PFSK-1 (cell line): Measurements from ENCODE around the gene RELT.

Experiments used
- FOXP2 ChIP-seq: optimal IDR thresholded peaks from 2 replicates; pipeline ENCODE3; 2011; ENCODE audit warnings: borderline replicate concordance, control low read depth, inconsistent platforms; ENCODE audit not compliant: insufficient read depth; ENCODE audit errors: extremely low read length, extremely low read depth
- POLR2AphosphoS5 ChIP-seq: IDR thresholded peaks from 2 replicates; pipeline ENCODE4 v1.6.1; 2012; ENCODE audit warnings: low read depth, mild to moderate bottlenecking, control low read depth, low read length, moderate library complexity
- SIN3A ChIP-seq: IDR thresholded peaks from 2 replicates; pipeline ENCODE4 v1.6.1; 2012; ENCODE audit warnings: mild to moderate bottlenecking, low read length, moderate library complexity, borderline replicate concordance; ENCODE audit not compliant: insufficient read depth
- TAF1 ChIP-seq: IDR thresholded peaks from 2 replicates; pipeline ENCODE4 v1.6.1; 2012; ENCODE audit warnings: low read length, control low read depth, borderline replicate concordance; ENCODE audit not compliant: insufficient read depth
- TF ChIP-seq, protein P1 (sequence below), 2 experiments: IDR thresholded peaks; 2 replicates each; pipeline versions ENCODE4 v1.6.1 to v1.8.0; 2011 to 2012; ENCODE audit warnings: low read depth in 2 of 2, low read length in 2 of 2, control low read depth in 1 of 2, inconsistent platforms in 1 of 2, mild to moderate bottlenecking in 1 of 2, moderate library complexity in 1 of 2; ENCODE audit not compliant: insufficient read depth in 1 of 2

Gene RELT

DNA sequence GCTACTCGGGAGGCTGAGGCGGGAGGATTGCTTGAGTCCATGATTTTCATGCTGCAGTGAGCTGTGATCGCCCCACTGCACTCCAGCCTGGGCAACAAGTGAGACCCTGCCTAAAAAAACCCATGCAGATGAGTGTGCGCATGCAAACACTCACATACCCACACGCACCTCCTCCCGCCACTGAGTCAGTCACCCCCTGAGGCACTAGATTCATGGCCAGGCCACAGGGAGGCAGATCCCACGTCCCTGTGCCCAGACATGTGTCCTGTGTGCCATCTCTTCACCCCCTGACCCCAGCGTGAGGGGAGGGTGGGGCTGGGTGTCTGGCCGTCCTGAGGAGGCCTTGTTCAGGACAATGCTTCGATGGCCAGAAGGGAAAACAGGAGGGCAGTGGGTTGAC is 15.5 kb downstream of the RELT start:
- TF ChIP-seq TAF1 (no peak), FOXP2 (no peak), POLR2AphosphoS5 (no peak), SIN3A (no peak)
- TF ChIP-seq, protein P1, sequence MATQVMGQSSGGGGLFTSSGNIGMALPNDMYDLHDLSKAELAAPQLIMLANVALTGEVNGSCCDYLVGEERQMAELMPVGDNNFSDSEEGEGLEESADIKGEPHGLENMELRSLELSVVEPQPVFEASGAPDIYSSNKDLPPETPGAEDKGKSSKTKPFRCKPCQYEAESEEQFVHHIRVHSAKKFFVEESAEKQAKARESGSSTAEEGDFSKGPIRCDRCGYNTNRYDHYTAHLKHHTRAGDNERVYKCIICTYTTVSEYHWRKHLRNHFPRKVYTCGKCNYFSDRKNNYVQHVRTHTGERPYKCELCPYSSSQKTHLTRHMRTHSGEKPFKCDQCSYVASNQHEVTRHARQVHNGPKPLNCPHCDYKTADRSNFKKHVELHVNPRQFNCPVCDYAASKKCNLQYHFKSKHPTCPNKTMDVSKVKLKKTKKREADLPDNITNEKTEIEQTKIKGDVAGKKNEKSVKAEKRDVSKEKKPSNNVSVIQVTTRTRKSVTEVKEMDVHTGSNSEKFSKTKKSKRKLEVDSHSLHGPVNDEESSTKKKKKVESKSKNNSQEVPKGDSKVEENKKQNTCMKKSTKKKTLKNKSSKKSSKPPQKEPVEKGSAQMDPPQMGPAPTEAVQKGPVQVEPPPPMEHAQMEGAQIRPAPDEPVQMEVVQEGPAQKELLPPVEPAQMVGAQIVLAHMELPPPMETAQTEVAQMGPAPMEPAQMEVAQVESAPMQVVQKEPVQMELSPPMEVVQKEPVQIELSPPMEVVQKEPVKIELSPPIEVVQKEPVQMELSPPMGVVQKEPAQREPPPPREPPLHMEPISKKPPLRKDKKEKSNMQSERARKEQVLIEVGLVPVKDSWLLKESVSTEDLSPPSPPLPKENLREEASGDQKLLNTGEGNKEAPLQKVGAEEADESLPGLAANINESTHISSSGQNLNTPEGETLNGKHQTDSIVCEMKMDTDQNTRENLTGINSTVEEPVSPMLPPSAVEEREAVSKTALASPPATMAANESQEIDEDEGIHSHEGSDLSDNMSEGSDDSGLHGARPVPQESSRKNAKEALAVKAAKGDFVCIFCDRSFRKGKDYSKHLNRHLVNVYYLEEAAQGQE (IDR thresholded peaks at IDR 0.05; ENCODE audit: insufficient read depth in 1 of 2, low read depth in 2 of 2, low read length in 2 of 2): no peak

DNA sequence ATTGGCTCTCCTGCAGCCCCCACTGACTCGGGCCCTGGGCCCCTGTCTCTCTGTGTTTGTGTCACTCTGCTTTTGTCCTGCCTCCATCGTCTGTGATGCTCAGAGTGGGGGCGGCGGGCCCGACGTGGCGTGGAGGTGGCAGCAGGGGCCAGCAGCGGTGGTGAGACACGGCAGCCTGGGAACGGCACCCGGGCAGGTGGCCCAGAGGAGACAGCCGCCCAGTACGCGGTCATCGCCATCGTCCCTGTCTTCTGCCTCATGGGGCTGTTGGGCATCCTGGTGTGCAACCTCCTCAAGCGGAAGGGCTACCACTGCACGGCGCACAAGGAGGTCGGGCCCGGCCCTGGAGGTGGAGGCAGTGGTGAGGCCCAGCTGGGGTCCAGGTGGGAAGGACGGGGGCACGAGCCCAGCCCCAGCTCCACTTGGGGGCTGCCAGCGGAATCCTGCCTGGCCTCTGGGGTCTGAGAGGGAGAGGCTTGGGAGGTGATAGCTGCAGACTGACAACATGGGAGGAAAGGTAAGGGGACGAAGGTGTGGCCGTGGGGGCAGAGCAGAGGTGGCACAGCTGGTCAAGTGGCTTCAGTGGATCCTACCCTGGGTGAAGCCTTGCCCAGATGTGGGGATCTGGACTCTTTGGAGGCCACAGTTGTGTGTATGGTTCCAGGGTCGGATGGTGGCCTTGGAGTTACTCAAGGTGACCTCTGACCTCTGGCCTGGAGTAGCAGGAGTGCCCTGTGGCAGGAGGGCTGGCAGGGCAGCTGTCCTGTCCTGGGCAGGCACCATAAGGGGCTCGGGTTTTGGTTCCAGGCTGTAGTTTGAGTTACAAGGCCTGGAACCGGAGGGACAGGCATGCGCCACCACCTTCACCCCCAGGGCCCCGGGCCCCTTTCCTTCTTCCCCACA is 16.2 kb downstream of the RELT start:
- TF ChIP-seq FOXP2 (no peak), TAF1 (no peak), POLR2AphosphoS5 (no peak), SIN3A (no peak)
- TF ChIP-seq, protein P1 (IDR thresholded peaks at IDR 0.05; ENCODE audit: insufficient read depth in 1 of 2, low read depth in 2 of 2, low read length in 2 of 2): no peak

DNA sequence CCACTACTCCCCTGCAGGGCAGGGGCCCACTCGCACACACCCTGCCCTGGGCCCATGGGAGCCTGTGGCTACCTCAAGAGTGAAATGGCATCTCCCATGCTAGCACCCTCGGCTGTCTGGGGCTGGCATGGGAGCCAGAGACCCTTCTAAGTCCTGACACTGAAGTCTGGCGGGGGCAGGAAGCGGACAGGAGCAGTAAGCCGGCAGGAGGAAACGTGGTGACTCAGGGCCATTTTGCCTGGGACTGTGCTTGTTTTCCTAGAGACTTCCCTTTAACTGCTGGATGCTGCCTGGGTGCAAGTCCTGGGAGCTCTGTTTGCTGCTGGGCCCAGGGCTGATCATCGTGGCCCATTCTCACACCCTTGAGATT is 16.8 kb downstream of the RELT start:
- TF ChIP-seq SIN3A: no peak
- TF ChIP-seq FOXP2: no peak
- no peak for TF ChIP-seq POLR2AphosphoS5
- no peak for TF ChIP-seq TAF1
- TF ChIP-seq, protein P1 (IDR thresholded peaks at IDR 0.05; ENCODE audit: insufficient read depth in 1 of 2, low read depth in 2 of 2, low read length in 2 of 2): no peak

DNA sequence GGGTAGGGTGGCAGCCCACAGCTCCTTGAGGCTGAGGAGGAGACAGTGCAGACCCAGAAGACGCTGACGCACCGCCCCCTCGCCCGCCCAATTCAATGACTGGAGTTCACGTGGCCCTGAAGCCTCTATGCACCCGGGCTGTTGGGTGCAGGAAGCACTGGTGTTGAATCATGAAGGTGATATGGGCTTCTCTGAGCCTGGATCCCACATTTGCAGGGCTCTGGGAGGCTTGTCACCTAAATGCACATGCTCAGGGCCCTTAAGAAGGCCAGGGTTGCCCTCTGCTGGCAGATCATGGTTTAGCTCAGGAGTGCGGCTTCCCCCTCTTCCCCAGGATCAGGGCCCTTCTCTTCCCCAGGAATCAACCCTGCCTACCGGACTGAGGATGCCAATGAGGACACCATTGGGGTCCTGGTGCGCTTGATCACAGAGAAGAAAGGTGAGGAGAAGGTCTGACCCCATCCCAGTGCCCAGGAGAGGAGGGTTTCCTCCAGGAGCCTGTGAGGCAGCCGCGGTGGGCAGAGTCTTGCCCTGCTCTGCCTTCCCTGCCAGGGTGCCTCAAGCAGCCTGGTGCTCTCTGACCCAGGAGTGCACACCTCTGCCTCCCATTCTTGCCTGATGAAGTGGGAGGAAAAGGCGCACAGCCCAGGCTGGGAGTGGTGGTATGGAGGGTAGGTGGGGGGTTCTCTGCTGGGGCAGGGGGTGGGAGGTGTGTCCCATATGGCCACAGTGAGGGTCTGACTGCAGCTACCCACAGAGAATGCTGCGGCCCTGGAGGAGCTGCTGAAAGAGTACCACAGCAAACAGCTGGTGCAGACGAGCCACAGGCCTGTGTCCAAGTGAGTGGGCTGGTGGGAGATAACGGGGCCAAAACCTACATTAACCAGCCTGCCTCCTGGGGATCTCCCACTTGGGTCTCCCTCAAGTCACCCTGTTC is 17.5 kb downstream of the RELT start:
- TF ChIP-seq FOXP2: peak; percentile 52
- no peak for TF ChIP-seq SIN3A
